Measurements from ENCODE around the gene CLMN. TPM values are rescaled to one million over a fixed set of nuclear protein-coding genes. Genes with fewer than 3 reads are reported as not detected.

CLMN gene
- total RNA-seq, 1 experiment from 2014 or later: 8.6 TPM

DNA sequence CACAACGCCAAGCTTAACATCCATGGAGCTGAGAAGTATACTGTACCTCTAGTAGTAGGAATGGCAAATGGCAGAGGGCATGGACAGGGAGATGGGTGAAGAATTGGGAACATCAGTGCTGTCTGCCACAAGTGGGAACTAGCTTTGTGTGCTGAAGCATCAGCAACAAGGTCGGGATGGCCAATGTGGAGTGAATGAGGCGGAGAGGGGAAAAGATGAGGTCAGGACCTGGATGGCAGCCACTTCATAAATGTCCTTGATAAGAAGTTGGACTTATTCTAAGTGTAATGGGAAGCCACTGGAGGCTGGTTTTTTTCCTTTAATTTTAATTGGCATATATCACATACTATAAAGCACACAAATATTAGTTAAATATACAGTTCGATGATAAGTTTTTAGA lies 21.9 kb upstream of the CLMN start:
- ChIA-PET CTCF (no interaction called here), POLR2A (ENCODE audit: low non-redundant PET) (no interaction called here)
- BruUV-seq (replicated peaks): no TSS peak

DNA sequence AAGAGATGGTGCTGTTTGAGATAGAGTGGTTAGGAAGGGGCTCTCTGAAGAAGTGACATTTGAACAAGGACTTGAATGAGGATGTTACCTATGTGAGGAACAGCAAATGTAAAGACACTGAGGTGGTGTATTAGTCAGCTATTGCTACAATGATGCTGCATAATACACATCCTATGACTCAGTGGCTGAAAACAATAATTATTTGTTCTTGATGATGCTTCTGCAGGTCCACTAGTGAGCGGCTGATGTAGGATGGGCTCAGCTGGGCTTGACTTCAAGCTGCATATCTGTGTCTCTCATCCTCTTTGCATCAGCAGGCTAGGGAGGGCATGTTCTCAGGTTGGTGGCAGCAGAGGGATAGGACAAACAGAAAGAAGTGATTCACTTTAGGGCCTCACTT lies 21.4 kb upstream of the CLMN start:
- Histone ChIP-seq H3K27me3 (replicated peaks; ENCODE audit: insufficient read depth, low read depth, low read length, poor library complexity) (no peaks in the 10 kb centered on the region), H3K36me3 (ENCODE audit: insufficient read depth, low read length, poor library complexity, severe bottlenecking) (no peaks in the 10 kb centered on the region), H3K27ac (ENCODE audit: low read depth, low read length, poor library complexity, severe bottlenecking) (no peak overlapping the region), H3K9me3 (ENCODE audit: low read depth, low read length, poor library complexity, severe bottlenecking) (no peaks in the 10 kb centered on the region), H3K4me1 (ENCODE audit: insufficient read depth, low read length, poor library complexity, severe bottlenecking) (no peaks in the 10 kb centered on the region), H3K4me3 (ENCODE audit: low read depth, low read length, poor library complexity, severe bottlenecking) (no peak overlapping the region)
- no TSS peak for BruUV-seq (replicated peaks)
- POLR2A ChIA-PET (ENCODE audit: low non-redundant PET): no interaction called here
- TF ChIP-seq, protein P1, sequence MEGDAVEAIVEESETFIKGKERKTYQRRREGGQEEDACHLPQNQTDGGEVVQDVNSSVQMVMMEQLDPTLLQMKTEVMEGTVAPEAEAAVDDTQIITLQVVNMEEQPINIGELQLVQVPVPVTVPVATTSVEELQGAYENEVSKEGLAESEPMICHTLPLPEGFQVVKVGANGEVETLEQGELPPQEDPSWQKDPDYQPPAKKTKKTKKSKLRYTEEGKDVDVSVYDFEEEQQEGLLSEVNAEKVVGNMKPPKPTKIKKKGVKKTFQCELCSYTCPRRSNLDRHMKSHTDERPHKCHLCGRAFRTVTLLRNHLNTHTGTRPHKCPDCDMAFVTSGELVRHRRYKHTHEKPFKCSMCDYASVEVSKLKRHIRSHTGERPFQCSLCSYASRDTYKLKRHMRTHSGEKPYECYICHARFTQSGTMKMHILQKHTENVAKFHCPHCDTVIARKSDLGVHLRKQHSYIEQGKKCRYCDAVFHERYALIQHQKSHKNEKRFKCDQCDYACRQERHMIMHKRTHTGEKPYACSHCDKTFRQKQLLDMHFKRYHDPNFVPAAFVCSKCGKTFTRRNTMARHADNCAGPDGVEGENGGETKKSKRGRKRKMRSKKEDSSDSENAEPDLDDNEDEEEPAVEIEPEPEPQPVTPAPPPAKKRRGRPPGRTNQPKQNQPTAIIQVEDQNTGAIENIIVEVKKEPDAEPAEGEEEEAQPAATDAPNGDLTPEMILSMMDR (conservative IDR thresholded peaks at IDR 0.05; ENCODE audit: low read depth, low read length): no peak
- TF ChIP-seq EZH2 (IDR thresholded peaks at IDR 0.05; ENCODE audit: borderline replicate concordance, low read depth, low read length, poor library complexity, severe bottlenecking): no peak
- intact Hi-C loops (cut with micrococcal nuclease; ENCODE audit: unreplicated experiment): no loop called here
- no peak for DNase-seq (ENCODE audit: low spot score)
- CTCF ChIA-PET: no interaction called here

More for the DNA sequence above, 21.9 kb upstream of the CLMN start:
- H3K9me3 ChIP-seq (ENCODE audit: low read depth, low read length, poor library complexity, severe bottlenecking): no peaks in the 10 kb centered on the region
- no peak for TF ChIP-seq EZH2 (IDR thresholded peaks at IDR 0.05; ENCODE audit: borderline replicate concordance, low read depth, low read length, poor library complexity, severe bottlenecking)
- intact Hi-C loops (cut with micrococcal nuclease; ENCODE audit: unreplicated experiment): no loop called here
- H3K27me3 ChIP-seq (replicated peaks; ENCODE audit: insufficient read depth, low read depth, low read length, poor library complexity): no peaks in the 10 kb centered on the region
- no peak overlapping the region for H3K27ac ChIP-seq (ENCODE audit: low read depth, low read length, poor library complexity, severe bottlenecking)
- DNase-seq (ENCODE audit: low spot score): no peak
- H3K4me3 ChIP-seq (ENCODE audit: low read depth, low read length, poor library complexity, severe bottlenecking): no peak overlapping the region
- no peaks in the 10 kb centered on the region for H3K36me3 ChIP-seq (ENCODE audit: insufficient read depth, low read length, poor library complexity, severe bottlenecking)
- H3K4me1 ChIP-seq (ENCODE audit: insufficient read depth, low read length, poor library complexity, severe bottlenecking): no peaks in the 10 kb centered on the region

DNA sequence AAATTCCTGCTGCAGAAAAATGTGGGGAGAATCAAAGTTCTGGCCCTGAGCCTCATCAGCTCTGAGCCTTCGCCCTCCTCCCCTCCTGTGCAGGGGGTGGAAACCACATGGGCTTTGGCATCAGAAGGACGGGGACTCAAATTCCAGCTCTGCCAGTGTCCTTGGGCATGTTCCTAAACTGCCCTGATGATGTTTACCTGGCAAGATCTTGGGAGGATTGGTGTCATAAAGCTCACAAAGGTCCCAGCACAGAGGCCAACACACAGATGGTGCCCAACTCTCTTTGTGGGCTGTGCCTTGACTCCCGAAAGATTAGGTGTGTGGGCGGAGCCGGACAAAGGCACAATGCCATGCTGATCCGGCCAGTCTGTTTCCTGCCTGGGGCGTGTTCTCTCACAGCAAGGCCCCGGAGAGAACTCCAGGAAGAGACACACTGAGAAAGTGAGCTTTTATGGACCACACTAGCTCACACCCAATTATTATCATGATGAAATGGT lies 20.5 kb upstream of the CLMN start:
- H3K4me3 ChIP-seq (ENCODE audit: low read depth, low read length, poor library complexity, severe bottlenecking): no peak overlapping the region
- no peak for TF ChIP-seq EZH2 (IDR thresholded peaks at IDR 0.05; ENCODE audit: borderline replicate concordance, low read depth, low read length, poor library complexity, severe bottlenecking)
- TF ChIP-seq, protein P1 (conservative IDR thresholded peaks at IDR 0.05; ENCODE audit: low read depth, low read length): no peak
- CTCF ChIA-PET: no interaction called here
- intact Hi-C loops (cut with micrococcal nuclease; ENCODE audit: unreplicated experiment): no loop called here
- POLR2A ChIA-PET (ENCODE audit: low non-redundant PET): no interaction called here
- no peaks in the 10 kb centered on the region for H3K4me1 ChIP-seq (ENCODE audit: insufficient read depth, low read length, poor library complexity, severe bottlenecking)
- DNase-seq (ENCODE audit: low spot score): peak; percentile 36
- H3K36me3 ChIP-seq (ENCODE audit: insufficient read depth, low read length, poor library complexity, severe bottlenecking): no peaks in the 10 kb centered on the region
- BruUV-seq (replicated peaks): no TSS peak
- no peaks in the 10 kb centered on the region for H3K9me3 ChIP-seq (ENCODE audit: low read depth, low read length, poor library complexity, severe bottlenecking)
- no peak overlapping the region for H3K27ac ChIP-seq (ENCODE audit: low read depth, low read length, poor library complexity, severe bottlenecking)
- no peaks in the 10 kb centered on the region for H3K27me3 ChIP-seq (replicated peaks; ENCODE audit: insufficient read depth, low read depth, low read length, poor library complexity)

DNA sequence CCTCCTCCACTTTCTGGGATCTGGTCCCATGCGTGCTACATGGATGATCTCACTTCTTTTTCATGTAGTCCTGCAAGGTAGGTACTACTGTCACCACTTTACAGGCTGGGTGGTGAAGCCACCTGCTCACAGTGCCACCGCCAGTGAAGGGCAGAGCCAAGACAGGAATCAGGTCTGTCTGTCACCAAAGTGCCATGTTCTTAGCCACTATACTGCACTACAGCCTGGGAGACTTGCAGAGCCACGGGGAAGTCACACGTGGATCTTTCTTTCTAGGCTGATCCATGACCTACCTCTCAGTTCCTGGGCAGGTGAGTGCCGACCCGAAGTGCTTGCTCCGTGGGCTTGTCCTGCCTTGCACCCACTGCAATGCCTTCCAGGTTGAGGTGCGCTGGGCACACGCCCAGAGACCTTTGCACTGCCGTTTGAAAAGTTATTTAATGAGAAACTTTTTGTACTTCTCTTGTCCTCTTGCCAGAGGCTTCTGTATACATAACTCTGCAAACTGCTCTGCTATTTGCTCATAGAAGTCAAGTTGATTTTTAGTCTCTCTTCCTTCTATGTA lies 19.7 kb upstream of the CLMN start:
- ChIA-PET POLR2A (ENCODE audit: low non-redundant PET) (no interaction called here), CTCF (no interaction called here)
- no TSS peak for BruUV-seq (replicated peaks)
- H3K36me3 ChIP-seq (ENCODE audit: insufficient read depth, low read length, poor library complexity, severe bottlenecking): no peaks in the 10 kb centered on the region
- no peak overlapping the region for H3K4me3 ChIP-seq (ENCODE audit: low read depth, low read length, poor library complexity, severe bottlenecking)
- no peaks in the 10 kb centered on the region for H3K4me1 ChIP-seq (ENCODE audit: insufficient read depth, low read length, poor library complexity, severe bottlenecking)
- H3K27ac ChIP-seq (ENCODE audit: low read depth, low read length, poor library complexity, severe bottlenecking): no peak overlapping the region
- intact Hi-C loops (cut with micrococcal nuclease; ENCODE audit: unreplicated experiment): no loop called here
- no peak for DNase-seq (ENCODE audit: low spot score)
- H3K9me3 ChIP-seq (ENCODE audit: low read depth, low read length, poor library complexity, severe bottlenecking): no peaks in the 10 kb centered on the region
- TF ChIP-seq EZH2 (IDR thresholded peaks at IDR 0.05; ENCODE audit: borderline replicate concordance, low read depth, low read length, poor library complexity, severe bottlenecking): no peak
- H3K27me3 ChIP-seq (replicated peaks; ENCODE audit: insufficient read depth, low read depth, low read length, poor library complexity): no peaks in the 10 kb centered on the region
